Measurements from ENCODE around the gene CASP3. TPM values are rescaled to one million over a fixed set of nuclear protein-coding genes. Genes with fewer than 3 reads are reported as not detected.
A peak's percentile ranks its signal among the peaks of the same experiment; 100 is the strongest.

Gene CASP3
- polyA plus RNA-seq, 1 of the 3 experiments (the other 2 are of a cell fraction), result 15.5 TPM

GRCh38 chr4:184644553-184645307 lies 4.5 kb downstream of the CASP3 start:
- ChIA-PET POLR2A (no interaction called here), CTCF (no interaction called here)
- no peak overlapping the region for H2AFZ ChIP-seq (ENCODE audit: low read depth)
- no peaks in the 10 kb centered on the region for H3K9me3 ChIP-seq
- H3K27ac ChIP-seq (ENCODE audit: low read depth in 2 of 2, low read length in 1 of 2), result peak overlapping the region; percentile 76
- no peak for DNase-seq
- no peaks in the 10 kb centered on the region for H3K27me3 ChIP-seq (ENCODE audit: insufficient read depth)
- peaks cover 15 to 28% of the 10 kb centered on the region in 2 experiments for H3K36me3 ChIP-seq (replicated peaks in 1 of 2; ENCODE audit: control insufficient read depth in 1 of 2, insufficient read depth in 2 of 2, low read length in 1 of 2)
- H3F3A ChIP-seq (replicated peaks; ENCODE audit: insufficient read depth), result peaks cover 7% of the 10 kb centered on the region
- peak overlapping the region; percentile 37; the same call in 1 of the 2 replicates for H3K9ac ChIP-seq
- no peak for TF ChIP-seq MEF2A (IDR thresholded peaks at IDR 0.05; ENCODE audit: borderline replicate concordance, low read depth)
- TF ChIP-seq JUND (IDR thresholded peaks at IDR 0.05), result 0 out of 2 replicates have a peak, but pooled peaks have one; percentile 11
- no peaks in the 10 kb centered on the region for H3K9me2 ChIP-seq
- peak overlapping the region; percentile 40 for H3K4me2 ChIP-seq
- WGBS (ENCODE audit: low lambda C conversion rate), result 65% methylated on average over 9 of the region's 9 CpGs
- peak overlapping the region in 1 of 2 experiments; percentile 7; a peak in 1 of 4 replicates for H3K4me3 ChIP-seq (ENCODE audit: low read depth in 2 of 2, low read length in 1 of 2)
- H3K4me1 ChIP-seq (ENCODE audit: control insufficient read depth in 1 of 2, insufficient read depth in 2 of 2, low read depth in 1 of 2, low read length in 1 of 2), result peaks cover 22 to 23% of the 10 kb centered on the region in 2 experiments; a peak in 3 of 4 replicates
- peaks cover 31% of the 10 kb centered on the region for H4K20me1 ChIP-seq (ENCODE audit: insufficient read depth)
- H3K79me2 ChIP-seq (ENCODE audit: insufficient read depth), result peaks cover 88% of the 10 kb centered on the region

GRCh38 chr4:184643731-184644130 lies 5.5 kb downstream of the CASP3 start:
- Histone ChIP-seq H3K9me2 (no peaks in the 10 kb centered on the region), H3K9ac (peak overlapping the region; percentile 37; the same call in 1 of the 2 replicates), H4K20me1 (ENCODE audit: insufficient read depth) (peaks cover 33% of the 10 kb centered on the region), H3F3A (replicated peaks; ENCODE audit: insufficient read depth) (peaks cover 7% of the 10 kb centered on the region), H3K27me3 (ENCODE audit: insufficient read depth) (no peaks in the 10 kb centered on the region), H3K36me3 (replicated peaks in 1 of 2; ENCODE audit: control insufficient read depth in 1 of 2, insufficient read depth in 2 of 2, low read length in 1 of 2) (peaks cover 15 to 32% of the 10 kb centered on the region in 2 experiments), H3K9me3 (no peaks in the 10 kb centered on the region), H3K4me1 (ENCODE audit: control insufficient read depth in 1 of 2, insufficient read depth in 2 of 2, low read depth in 1 of 2, low read length in 1 of 2) (peaks cover 22 to 23% of the 10 kb centered on the region in 2 experiments; a peak in 3 of 4 replicates), H2AFZ (ENCODE audit: low read depth) (no peak overlapping the region), H3K79me2 (ENCODE audit: insufficient read depth) (peaks cover 96% of the 10 kb centered on the region), H3K27ac (ENCODE audit: low read depth in 2 of 2, low read length in 1 of 2) (peak overlapping the region in 1 of 2 experiments; percentile 76; a peak in 2 of 4 replicates), H3K4me3 (ENCODE audit: low read depth in 2 of 2, low read length in 1 of 2) (no peak overlapping the region), H3K4me2 (no peak overlapping the region)
- ChIA-PET POLR2A (no interaction called here), CTCF (interaction anchor here (1.2 kb wide), 1 partner anchor 380 kb away, joined by 3 read pairs; no protein-coding TSS in a partner anchor)
- DNase-seq, result no peak
- TF ChIP-seq PBX3 (IDR thresholded peaks at IDR 0.05), result no peak
- no peak for TF ChIP-seq FOSL2 (IDR thresholded peaks at IDR 0.05; ENCODE audit: borderline replicate concordance, low read depth)
- no peak for TF ChIP-seq MEF2A (IDR thresholded peaks at IDR 0.05; ENCODE audit: borderline replicate concordance, low read depth)
- no peak for TF ChIP-seq TAF1 (IDR thresholded peaks at IDR 0.05; ENCODE audit: borderline replicate concordance, low read depth, low read length)
- no peak for TF ChIP-seq TCF12 (IDR thresholded peaks at IDR 0.05)
- TF ChIP-seq REST (IDR thresholded peaks at IDR 0.05; ENCODE audit: low read depth, low read length), result no peak
- TF ChIP-seq IRF3 (IDR thresholded peaks at IDR 0.05; ENCODE audit: low read depth, low read length), result no peak
- no peak for TF ChIP-seq EZH2phosphoT487 (IDR thresholded peaks at IDR 0.05; ENCODE audit: borderline replicate concordance, low read depth)
- WGBS (ENCODE audit: low lambda C conversion rate), result 88% methylated on average over 1 of the region's 1 CpG
